H9 (cell line): ENCODE measurements around the gene ISG20. TPM values are rescaled to one million over a fixed set of nuclear protein-coding genes. Genes with fewer than 3 reads are reported as not detected.

Source experiments
- DNase-seq: peaks from one replicate; pipeline ENCODE4 v3.0.0-alpha.2; 2017
- H2AFZ ChIP-seq: one replicate; pipeline ENCODE4 v1.6.1; 2013; ENCODE audit warnings: mild to moderate bottlenecking, low read length, control low read depth, moderate library complexity
- H2AK5ac ChIP-seq: 2 replicates; pipeline ENCODE4 v1.6.1; 2013; ENCODE audit warnings: low read length, control low read depth, mixed read lengths; ENCODE audit not compliant: insufficient read length
- H2BK120ac ChIP-seq: one replicate; pipeline ENCODE4 v1.6.1; 2013; ENCODE audit warnings: low read depth, mild to moderate bottlenecking, low read length, control low read depth, inconsistent platforms; ENCODE audit not compliant: poor library complexity, severe bottlenecking
- H2BK12ac ChIP-seq: 2 replicates; pipeline ENCODE4 v1.6.1; 2013; ENCODE audit warnings: low read length, control low read depth, mixed read lengths, low read depth; ENCODE audit not compliant: insufficient read length
- H2BK15ac ChIP-seq: 2 replicates; pipeline ENCODE4 v1.6.1; 2013; ENCODE audit warnings: low read depth, low read length, control low read depth
- H2BK20ac ChIP-seq: one replicate; pipeline ENCODE4 v1.6.1; 2013; ENCODE audit warnings: low read depth, mild to moderate bottlenecking, low read length, control low read depth, inconsistent platforms; ENCODE audit not compliant: poor library complexity, severe bottlenecking
- H2BK5ac ChIP-seq: 2 replicates; pipeline ENCODE4 v1.6.1; 2013; ENCODE audit warnings: low read length, control low read depth, mixed read lengths; ENCODE audit not compliant: insufficient read length
- H3K14ac ChIP-seq: 2 replicates; pipeline ENCODE4 v1.6.1; 2013; ENCODE audit warnings: low read length, control low read depth; ENCODE audit not compliant: insufficient read depth
- H3K18ac ChIP-seq: 2 replicates; pipeline ENCODE4 v1.6.1; 2013; ENCODE audit warnings: low read depth, mild to moderate bottlenecking, mixed read lengths, low read length, control low read depth; ENCODE audit not compliant: insufficient read length
- H3K23ac ChIP-seq: 2 replicates; pipeline ENCODE4 v1.6.1; 2013; ENCODE audit warnings: low read length, control low read depth, mixed read lengths, low read depth; ENCODE audit not compliant: insufficient read length
- H3K23me2 ChIP-seq: 2 replicates; pipeline ENCODE4 v1.6.1; 2013; ENCODE audit warnings: low read depth, mild to moderate bottlenecking, mixed read lengths, low read length, control low read depth; ENCODE audit not compliant: insufficient read length, poor library complexity, severe bottlenecking
- H3K27ac ChIP-seq: 2 replicates; pipeline ENCODE4 v1.5.1; 2013; ENCODE audit warnings: low read length, control low read depth, mixed read lengths, low read depth; ENCODE audit not compliant: insufficient read length
- H3K27me3 ChIP-seq: 2 replicates; pipeline ENCODE4 v1.6.1; 2013; ENCODE audit warnings: low read length, control low read depth, inconsistent platforms; ENCODE audit not compliant: insufficient read depth
- H3K4ac ChIP-seq: 2 replicates; pipeline ENCODE4 v1.6.1; 2013; ENCODE audit warnings: low read depth, mild to moderate bottlenecking, control low read depth, inconsistent platforms, low read length, moderate library complexity
- H3K4me1 ChIP-seq: 2 replicates; pipeline ENCODE4 v1.6.1; 2013; ENCODE audit warnings: low read length, control low read depth, inconsistent platforms; ENCODE audit not compliant: insufficient read depth
- H3K4me2 ChIP-seq: 2 replicates; pipeline ENCODE4 v1.6.1; 2013; ENCODE audit warnings: low read length, control low read depth, mixed read lengths; ENCODE audit not compliant: insufficient read length, insufficient read depth
- H3K56ac ChIP-seq: 2 replicates; pipeline ENCODE4 v1.6.1; 2013; ENCODE audit warnings: low read depth, mild to moderate bottlenecking, mixed read lengths, low read length, control low read depth; ENCODE audit not compliant: insufficient read length
- H3K79me1 ChIP-seq: 2 replicates; pipeline ENCODE4 v1.6.1; 2013; ENCODE audit warnings: low read depth, mild to moderate bottlenecking, moderate library complexity, low read length, control low read depth, inconsistent platforms; ENCODE audit not compliant: insufficient read depth, poor library complexity, severe bottlenecking
- H3K79me2 ChIP-seq: 2 replicates; pipeline ENCODE4 v1.6.1; 2013; ENCODE audit warnings: low read length, control low read depth, inconsistent platforms; ENCODE audit not compliant: insufficient read depth
- H3K9ac ChIP-seq: 2 replicates; pipeline ENCODE4 v1.6.1; 2013; ENCODE audit warnings: low read length, control low read depth, mixed read lengths; ENCODE audit not compliant: insufficient read length; ENCODE audit errors: extremely low read depth
- H3K9me3 ChIP-seq: one replicate; pipeline ENCODE4 v1.6.1; 2013; ENCODE audit warnings: low read depth, low read length, inconsistent platforms; ENCODE audit not compliant: control insufficient read depth
- H3T11ph ChIP-seq: one replicate; pipeline ENCODE4 v1.6.1; 2013; ENCODE audit warnings: mild to moderate bottlenecking, low read length, control low read depth, inconsistent platforms
- H4K20me1 ChIP-seq: one replicate; pipeline ENCODE4 v1.6.1; 2013; ENCODE audit not compliant: control insufficient read depth, insufficient read length, insufficient read depth
- H4K5ac ChIP-seq: 2 replicates; pipeline ENCODE4 v1.6.1; 2013; ENCODE audit warnings: low read depth, mild to moderate bottlenecking, mixed read lengths, low read length, control low read depth; ENCODE audit not compliant: insufficient read length
- H4K8ac ChIP-seq: replicated peaks from 2 replicates; pipeline ENCODE4 v1.6.1; 2013; ENCODE audit warnings: low read length, control low read depth, mixed read lengths, low read depth; ENCODE audit not compliant: insufficient read length
- H4K91ac ChIP-seq: 2 replicates; pipeline ENCODE4 v1.6.1; 2013; ENCODE audit warnings: low read depth, mild to moderate bottlenecking, moderate library complexity, mixed read lengths, low read length, control low read depth; ENCODE audit not compliant: insufficient read length
- H3K27ac Mint-ChIP-seq, 3 experiments: 2 replicates in 2 of 3; 3 replicates in 1 of 3; pipeline ENCODE4 v1.8.0; 2020 to 2021; ENCODE audit warnings: mixed read lengths in 3 of 3, mild to moderate bottlenecking in 1 of 3, moderate library complexity in 1 of 3
- H3K27me3 Mint-ChIP-seq: 2 replicates; pipeline ENCODE4 v1.8.0; 2021; ENCODE audit warnings: low read depth, mild to moderate bottlenecking, moderate library complexity, mixed read lengths
- H3K36me3 Mint-ChIP-seq, 3 experiments: 2 replicates in 2 of 3; 3 replicates in 1 of 3; pipeline ENCODE4 v1.8.0; 2020 to 2021; ENCODE audit warnings: low read depth in 3 of 3, mixed read lengths in 3 of 3; ENCODE audit not compliant: insufficient read depth in 1 of 3
- H3K4me1 Mint-ChIP-seq, 2 experiments: 2 replicates each; pipeline ENCODE4 v1.8.0; 2020; ENCODE audit warnings: mixed read lengths in 2 of 2
- H3K4me3 Mint-ChIP-seq, 2 experiments: 2 replicates in 1 of 2; 3 replicates in 1 of 2; pipeline ENCODE4 v1.8.0; 2020 to 2021; ENCODE audit warnings: mild to moderate bottlenecking in 2 of 2, mixed read lengths in 2 of 2, moderate library complexity in 1 of 2
- H3K9me3 Mint-ChIP-seq, 2 experiments: 2 replicates in 1 of 2; 3 replicates in 1 of 2; pipeline ENCODE4 v1.8.0; 2020; ENCODE audit warnings: mild to moderate bottlenecking in 2 of 2, mixed read lengths in 2 of 2, moderate library complexity in 1 of 2
- WGBS: extraction: QIAGEN DNeasy Blood & Tissue Kit; methylation state at CpG from one replicate; pipeline ENCODE4 v1.1.7; 2013; ENCODE audit warnings: missing lambda C conversion rate, low lambda C conversion rate, mixed read lengths; ENCODE audit not compliant: insufficient read length; ENCODE audit errors: extremely low coverage; 5-methylcytosine and 5-hydroxymethylcytosine counted together
- total RNA-seq: library from RNA; stranded (reverse); gene quantifications from 2 replicates; pipeline ENCODE4 v1.2.1, GENCODE V29; 2021
- TF ChIP-seq, protein P1 (sequence below): fragments of 200-600 bp; sonication (generic); conservative IDR thresholded peaks from 3 replicates; pipeline ENCODE4 v1.8.0; 2021; ENCODE audit warnings: antibody characterized with exemption, mild to moderate bottlenecking

Gene ISG20
- total RNA-seq, 1 experiment from 2014 or later: 7.4 TPM

DNA sequence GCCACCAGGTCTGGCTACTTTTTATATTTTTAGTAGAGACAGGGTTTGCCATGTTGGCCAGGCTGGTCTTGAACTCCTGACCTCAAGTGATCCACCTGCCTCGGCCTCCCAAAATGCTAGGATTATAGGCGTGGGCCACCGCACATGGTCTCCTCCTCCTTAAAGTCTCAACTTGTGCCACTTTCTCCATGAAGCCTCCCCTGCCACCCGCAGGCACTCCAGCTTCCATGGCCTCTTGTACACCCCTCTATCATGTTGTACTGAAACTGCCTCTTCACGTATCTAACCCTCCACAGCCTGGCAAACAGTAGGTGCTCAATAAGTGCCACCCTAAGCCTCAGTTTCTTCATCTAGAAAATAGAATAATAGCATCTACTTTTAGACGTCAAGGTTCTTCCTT is 39.9 kb downstream of the ISG20 start:
- peaks cover 13% of the 10 kb centered on the region for H3K27me3 Mint-ChIP-seq

More for the DNA sequence above, 39.9 kb downstream of the ISG20 start:
- Histone ChIP-seq H3K56ac (no peak overlapping the region), H3K79me2 (no peaks in the 10 kb centered on the region), H3K27me3 (no peaks in the 10 kb centered on the region), H2BK5ac (no peak overlapping the region), H2BK15ac (no peak overlapping the region), H3K79me1 (no peaks in the 10 kb centered on the region), H3K14ac (no peak overlapping the region), H3K9me3 (no peaks in the 10 kb centered on the region), H3K4me2 (no peak overlapping the region), H4K20me1 (no peaks in the 10 kb centered on the region), H2BK12ac (no peak overlapping the region), H3K18ac (no peak overlapping the region), H3K4ac (no peak overlapping the region), H3T11ph (no peak overlapping the region), H2BK20ac (no peak overlapping the region), H3K23ac (no peak overlapping the region), H3K9ac (no peak overlapping the region), H2AK5ac (no peak overlapping the region), H3K4me1 (no peaks in the 10 kb centered on the region), H4K8ac (no peak overlapping the region), H2AFZ (no peak overlapping the region), H3K27ac (no peak overlapping the region), H2BK120ac (no peak overlapping the region), H4K91ac (no peak overlapping the region), H3K23me2 (no peaks in the 10 kb centered on the region), H4K5ac (no peak overlapping the region)
- no peak overlapping the region for H3K4me3 Mint-ChIP-seq
- H3K4me1 Mint-ChIP-seq: no peaks in the 10 kb centered on the region
- WGBS: no CpG with 5 or more reads among the region's 6 CpGs
- no peaks in the 10 kb centered on the region for H3K36me3 Mint-ChIP-seq
- H3K27ac Mint-ChIP-seq: no peak overlapping the region
- TF ChIP-seq, protein P1, sequence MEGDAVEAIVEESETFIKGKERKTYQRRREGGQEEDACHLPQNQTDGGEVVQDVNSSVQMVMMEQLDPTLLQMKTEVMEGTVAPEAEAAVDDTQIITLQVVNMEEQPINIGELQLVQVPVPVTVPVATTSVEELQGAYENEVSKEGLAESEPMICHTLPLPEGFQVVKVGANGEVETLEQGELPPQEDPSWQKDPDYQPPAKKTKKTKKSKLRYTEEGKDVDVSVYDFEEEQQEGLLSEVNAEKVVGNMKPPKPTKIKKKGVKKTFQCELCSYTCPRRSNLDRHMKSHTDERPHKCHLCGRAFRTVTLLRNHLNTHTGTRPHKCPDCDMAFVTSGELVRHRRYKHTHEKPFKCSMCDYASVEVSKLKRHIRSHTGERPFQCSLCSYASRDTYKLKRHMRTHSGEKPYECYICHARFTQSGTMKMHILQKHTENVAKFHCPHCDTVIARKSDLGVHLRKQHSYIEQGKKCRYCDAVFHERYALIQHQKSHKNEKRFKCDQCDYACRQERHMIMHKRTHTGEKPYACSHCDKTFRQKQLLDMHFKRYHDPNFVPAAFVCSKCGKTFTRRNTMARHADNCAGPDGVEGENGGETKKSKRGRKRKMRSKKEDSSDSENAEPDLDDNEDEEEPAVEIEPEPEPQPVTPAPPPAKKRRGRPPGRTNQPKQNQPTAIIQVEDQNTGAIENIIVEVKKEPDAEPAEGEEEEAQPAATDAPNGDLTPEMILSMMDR: no peak
- no peaks in the 10 kb centered on the region for H3K9me3 Mint-ChIP-seq
- no peak for DNase-seq
